Liver (tissue), 9 donors: ENCODE results near the gene LRRC4B. TPM values are rescaled to one million over a fixed set of nuclear protein-coding genes. Genes with fewer than 3 reads are reported as not detected.
"Not testable (repeated sequence)": the region's sequence is repeated elsewhere in the genome, so short reads cannot be mapped to it uniquely, and the experiment has no call there.

ENCODE experiments used
- DNase-seq: peaks from one replicate; pipeline ENCODE4 v3.0.0-alpha.2; 2017; ENCODE audit warnings: low spot score
- H3K27ac ChIP-seq, 2 donors: one replicate each; pipeline ENCODE4 v1.7.0; 2013; ENCODE audit warnings: inconsistent platforms in 2 of 2, low read length in 2 of 2, control low read depth in 1 of 2, low read depth in 1 of 2, mild to moderate bottlenecking in 1 of 2
- H3K27me3 ChIP-seq, 4 donors: one replicate each; pipeline versions ENCODE4 v1.6.1 to v1.7.0; 2013; ENCODE audit warnings: low read length in 3 of 4, inconsistent platforms in 1 of 4, mild to moderate bottlenecking in 1 of 4, moderate library complexity in 1 of 4; ENCODE audit not compliant: control insufficient read depth in 4 of 4, insufficient read depth in 4 of 4
- H3K36me3 ChIP-seq, 4 donors: one replicate each; pipeline versions ENCODE4 v1.6.1 to v1.7.0; 2013; ENCODE audit warnings: low read length in 3 of 4, mild to moderate bottlenecking in 3 of 4, low read depth in 1 of 4, moderate library complexity in 1 of 4; ENCODE audit not compliant: control insufficient read depth in 4 of 4, insufficient read depth in 3 of 4
- H3K4me1 ChIP-seq, 4 donors: one replicate each; pipeline versions ENCODE4 v1.6.1 to v1.7.0; 2013; ENCODE audit warnings: low read length in 3 of 4, mild to moderate bottlenecking in 3 of 4, moderate library complexity in 1 of 4; ENCODE audit not compliant: control insufficient read depth in 4 of 4, insufficient read depth in 4 of 4
- H3K4me3 ChIP-seq, 3 donors: one replicate each; pipeline versions ENCODE4 v1.6.1 to v1.7.0; 2013; ENCODE audit warnings: low read length in 3 of 3, control low read depth in 1 of 3, low read depth in 1 of 3, mild to moderate bottlenecking in 1 of 3
- H3K9ac ChIP-seq, 2 donors: one replicate each; pipeline ENCODE4 v1.7.0; 2013; ENCODE audit warnings: low read length in 2 of 2, mild to moderate bottlenecking in 2 of 2, moderate library complexity in 2 of 2, control low read depth in 1 of 2, low read depth in 1 of 2
- H3K9me3 ChIP-seq, 4 donors: one replicate each; pipeline versions ENCODE4 v1.6.1 to v1.7.0; 2013; ENCODE audit warnings: low read length in 3 of 4; ENCODE audit not compliant: control insufficient read depth in 4 of 4
- RXRA ChIP-seq, 2 donors: IDR thresholded peaks; 2 replicates each; pipeline ENCODE4 v1.6.1; 2017 to 2018; ENCODE audit warnings: antibody characterized with exemption in 2 of 2, mild to moderate bottlenecking in 1 of 2
- WGBS: extraction: QIAGEN DNeasy Blood & Tissue Kit; methylation state at CpG from one replicate; pipeline ENCODE4 v1.1.7; 2013; 5-methylcytosine and 5-hydroxymethylcytosine counted together
- polyA plus RNA-seq, 2 donors: library from polyadenylated mRNA; stranded (reverse) in 1 of 2; unstranded in 1 of 2; fragments of 200-250 nt in 1 of 2; fragments of >200 nt in 1 of 2; fragmentation: Nextera tagmentation in 1 of 2; extraction: Ambion mirVana in 1 of 2; gene quantifications; one replicate each; pipeline versions ENCODE4 v1.2.1 to v1.2.3, GENCODE V29; 2013 to 2015
- total RNA-seq, 2 donors: library from RNA; depleted of rRNA; stranded (reverse); fragments of >200 nt; gene quantifications; one replicate each; pipeline ENCODE4 v1.2.3, GENCODE V29; 2014
- TF ChIP-seq, protein P1 (sequence below): IDR thresholded peaks from 2 replicates; pipeline ENCODE4 v1.6.1; 2016; ENCODE audit warnings: antibody characterized with exemption
- TF ChIP-seq, protein P2 (sequence below): IDR thresholded peaks from 2 replicates; pipeline ENCODE4 v1.6.1; 2016; ENCODE audit warnings: antibody characterized with exemption
- TF ChIP-seq, protein P3 (sequence below): IDR thresholded peaks from 2 replicates; pipeline ENCODE4 v1.6.1; 2016; ENCODE audit warnings: antibody characterized with exemption
- donor health status: healthy.
- donor health status: healthy.
- donor health status: healthy.
- donor health status: healthy.
- donor health status: healthy.

LRRC4B gene, protein sequence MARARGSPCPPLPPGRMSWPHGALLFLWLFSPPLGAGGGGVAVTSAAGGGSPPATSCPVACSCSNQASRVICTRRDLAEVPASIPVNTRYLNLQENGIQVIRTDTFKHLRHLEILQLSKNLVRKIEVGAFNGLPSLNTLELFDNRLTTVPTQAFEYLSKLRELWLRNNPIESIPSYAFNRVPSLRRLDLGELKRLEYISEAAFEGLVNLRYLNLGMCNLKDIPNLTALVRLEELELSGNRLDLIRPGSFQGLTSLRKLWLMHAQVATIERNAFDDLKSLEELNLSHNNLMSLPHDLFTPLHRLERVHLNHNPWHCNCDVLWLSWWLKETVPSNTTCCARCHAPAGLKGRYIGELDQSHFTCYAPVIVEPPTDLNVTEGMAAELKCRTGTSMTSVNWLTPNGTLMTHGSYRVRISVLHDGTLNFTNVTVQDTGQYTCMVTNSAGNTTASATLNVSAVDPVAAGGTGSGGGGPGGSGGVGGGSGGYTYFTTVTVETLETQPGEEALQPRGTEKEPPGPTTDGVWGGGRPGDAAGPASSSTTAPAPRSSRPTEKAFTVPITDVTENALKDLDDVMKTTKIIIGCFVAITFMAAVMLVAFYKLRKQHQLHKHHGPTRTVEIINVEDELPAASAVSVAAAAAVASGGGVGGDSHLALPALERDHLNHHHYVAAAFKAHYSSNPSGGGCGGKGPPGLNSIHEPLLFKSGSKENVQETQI
- total RNA-seq, result 1 to 10 TPM; 1.0 to 1.1 TPM
- polyA plus RNA-seq, result under 1 TPM; 0.11 to 0.58 TPM

DNA sequence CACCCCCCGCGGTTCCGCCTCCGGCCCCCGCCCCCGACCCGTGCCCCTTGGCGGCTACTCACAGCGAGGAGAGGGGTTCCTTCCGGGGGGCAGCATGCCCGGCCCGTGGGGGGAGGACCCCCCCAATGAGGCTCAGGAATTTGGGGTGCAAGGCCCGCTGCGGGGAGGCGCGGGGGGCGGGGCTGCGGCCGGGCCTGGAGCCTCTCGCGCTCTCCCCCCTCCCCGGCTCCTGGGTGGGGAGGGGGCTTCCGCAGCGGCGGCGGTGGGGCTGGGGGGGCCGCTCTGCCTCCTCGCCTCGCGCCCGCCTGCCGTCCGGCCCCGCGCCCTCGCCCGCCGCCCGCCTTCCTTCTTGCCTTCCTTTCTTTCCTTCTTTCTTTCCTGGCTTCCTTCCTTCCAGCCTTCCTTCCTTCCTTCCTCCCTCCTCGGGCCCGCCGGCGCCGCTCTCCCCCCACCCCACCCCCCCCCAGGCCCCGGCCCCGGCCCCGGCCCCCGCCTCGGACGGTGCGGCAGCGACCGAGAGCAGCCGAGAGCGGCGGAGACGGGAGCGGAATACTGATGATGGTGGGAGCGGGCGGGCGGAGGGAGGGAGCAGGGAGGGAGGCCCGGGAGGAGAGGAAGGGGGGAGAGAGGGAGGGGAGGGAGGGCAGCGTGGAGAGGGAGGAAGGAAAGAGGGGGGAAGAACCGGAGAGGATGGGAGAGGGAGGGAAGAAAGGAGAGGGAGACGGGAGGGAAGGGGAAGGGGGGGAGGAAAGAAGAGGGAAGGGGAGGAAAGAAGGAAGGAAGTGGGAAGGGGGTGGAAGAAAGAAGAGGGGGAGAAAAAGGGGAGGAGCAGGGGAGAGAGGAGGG is at the start of gene LRRC4B:
Gene LRRC4B (minus strand): TSS at position 554 of the 846 bp plus-strand sequence. CDS start 19,597 bp downstream, outside the sequence.
- Histone ChIP-seq H3K9me3 (no peaks in the 10 kb centered on the region), H3K27ac (no peak within 1 kb of the TSS), H3K9ac (no peak within 1 kb of the TSS), H3K36me3 (no peaks in the 10 kb centered on the region), H3K27me3 (peaks cover 0 to 7% (median 6%) of the 10 kb centered on the region in 4 donors), H3K4me3 (no peak within 1 kb of the TSS), H3K4me1 (peaks cover 0 to 2% (median 0%) of the 10 kb centered on the region in 4 donors)
- 4% methylated on average over 65 of the region's 65 CpGs for WGBS
- DNase-seq, result no peak
- TF ChIP-seq, protein P1, sequence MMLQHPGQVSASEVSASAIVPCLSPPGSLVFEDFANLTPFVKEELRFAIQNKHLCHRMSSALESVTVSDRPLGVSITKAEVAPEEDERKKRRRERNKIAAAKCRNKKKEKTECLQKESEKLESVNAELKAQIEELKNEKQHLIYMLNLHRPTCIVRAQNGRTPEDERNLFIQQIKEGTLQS, result no peak

DNA sequence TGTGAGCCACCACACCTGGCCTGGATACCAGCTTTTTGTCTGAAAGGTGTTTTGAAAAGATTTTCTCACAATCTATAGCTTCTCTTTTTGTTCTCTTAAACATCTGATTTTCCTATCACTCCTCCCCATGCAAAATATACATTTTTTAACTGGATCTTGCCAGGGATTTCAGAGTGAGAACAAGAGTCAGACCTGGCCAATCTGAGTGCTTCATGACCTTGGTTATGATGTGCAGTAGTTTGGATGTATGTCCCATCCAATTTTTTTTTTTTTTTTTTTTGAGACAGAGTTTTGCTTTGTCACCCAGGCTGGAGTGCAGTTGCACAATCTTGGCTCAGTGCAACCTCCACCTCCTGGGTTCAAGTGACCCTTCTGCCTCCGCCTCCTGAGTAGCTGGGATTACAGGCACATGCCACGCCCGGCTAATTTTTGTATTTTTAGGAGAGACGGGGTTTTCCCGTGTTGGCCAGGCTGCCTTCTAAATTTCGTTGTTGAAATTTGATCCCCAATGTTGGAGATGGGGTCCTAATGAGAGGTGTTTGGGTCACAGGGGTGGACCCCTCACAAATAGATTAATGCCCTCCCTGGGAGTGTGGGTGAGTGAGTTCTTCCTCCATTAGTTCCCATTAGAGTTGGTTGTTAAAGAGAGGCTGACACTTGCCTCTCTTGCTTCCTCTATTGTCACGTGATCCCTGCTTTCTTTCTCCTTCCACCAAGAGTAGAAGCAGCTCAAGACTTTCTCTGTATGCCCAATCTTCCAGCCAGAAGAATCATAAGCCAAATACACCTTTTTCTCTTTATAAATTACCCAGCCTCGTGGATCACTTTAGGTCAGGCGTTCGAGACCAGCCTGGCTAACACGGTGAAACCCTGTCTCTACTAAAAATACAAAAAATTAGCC is 44.5 kb upstream of the LRRC4B start:
- H3K9me3 ChIP-seq, H3K9ac ChIP-seq, H3K36me3 ChIP-seq, H3K27me3 ChIP-seq, H3K4me1 ChIP-seq, H3K4me3 ChIP-seq, H3K27ac ChIP-seq, DNase-seq: not testable (repeated sequence)
- WGBS, result 80% methylated on average over 11 of the region's 11 CpGs

DNA sequence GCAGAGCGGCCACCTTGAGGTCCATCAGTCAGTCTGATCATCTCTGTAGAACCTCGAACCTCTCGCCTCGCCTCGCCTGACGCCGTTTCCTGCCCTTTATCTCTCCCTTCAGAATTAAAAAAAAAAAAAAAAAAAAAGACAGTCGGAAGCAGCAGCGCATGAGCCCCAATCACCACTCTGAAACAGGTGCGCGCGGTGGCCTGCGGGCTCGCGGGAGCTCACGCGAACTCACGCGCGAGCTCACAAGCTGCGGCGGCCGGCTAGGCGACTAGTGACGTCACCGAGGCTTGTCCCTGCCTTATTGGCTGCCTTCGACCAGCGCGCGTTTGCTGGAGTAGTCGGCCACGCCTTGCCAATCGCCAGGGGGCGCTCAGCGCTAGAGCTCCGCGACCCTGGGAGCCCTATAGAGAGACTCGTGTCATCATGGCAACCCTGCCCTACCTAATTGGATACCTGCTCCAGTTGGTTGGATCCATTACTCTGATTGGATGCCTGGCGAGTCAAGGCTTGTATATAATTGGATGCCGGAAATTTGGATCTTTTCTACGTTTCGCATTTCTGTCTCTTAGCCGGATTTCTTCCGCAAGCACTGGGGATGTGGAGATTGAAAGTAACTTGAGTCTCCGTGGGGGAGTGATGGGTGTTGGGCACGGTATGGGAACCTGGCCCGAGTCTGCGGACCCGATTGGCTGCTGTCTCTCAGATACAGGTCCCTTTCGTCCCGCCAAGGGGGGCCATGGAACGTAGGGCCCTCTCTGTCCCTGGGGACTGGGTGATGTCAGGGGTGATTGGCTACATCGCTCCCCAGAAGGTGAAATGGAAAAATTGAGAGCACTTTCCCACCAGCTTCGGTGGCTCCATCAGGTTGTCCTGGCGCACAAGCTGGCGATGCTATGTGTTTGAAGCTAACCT is 39.9 kb upstream of the LRRC4B start:
- Histone ChIP-seq H3K36me3 (no peaks in the 10 kb centered on the region), H3K27ac (no peak overlapping the region), H3K9me3 (peaks cover 0 to 4% (median 2%) of the 10 kb centered on the region in 4 donors), H3K4me1 (no peaks in the 10 kb centered on the region), H3K27me3 (peaks cover 0 to 6% (median 2%) of the 10 kb centered on the region in 4 donors), H3K4me3 (no peak overlapping the region), H3K9ac (no peak overlapping the region)
- DNase-seq, result peak; percentile 49
- WGBS, result 19% methylated on average over 56 of the region's 56 CpGs
- TF ChIP-seq, protein P2, sequence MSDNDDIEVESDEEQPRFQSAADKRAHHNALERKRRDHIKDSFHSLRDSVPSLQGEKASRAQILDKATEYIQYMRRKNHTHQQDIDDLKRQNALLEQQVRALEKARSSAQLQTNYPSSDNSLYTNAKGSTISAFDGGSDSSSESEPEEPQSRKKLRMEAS, result no peak
- TF ChIP-seq, protein P3, sequence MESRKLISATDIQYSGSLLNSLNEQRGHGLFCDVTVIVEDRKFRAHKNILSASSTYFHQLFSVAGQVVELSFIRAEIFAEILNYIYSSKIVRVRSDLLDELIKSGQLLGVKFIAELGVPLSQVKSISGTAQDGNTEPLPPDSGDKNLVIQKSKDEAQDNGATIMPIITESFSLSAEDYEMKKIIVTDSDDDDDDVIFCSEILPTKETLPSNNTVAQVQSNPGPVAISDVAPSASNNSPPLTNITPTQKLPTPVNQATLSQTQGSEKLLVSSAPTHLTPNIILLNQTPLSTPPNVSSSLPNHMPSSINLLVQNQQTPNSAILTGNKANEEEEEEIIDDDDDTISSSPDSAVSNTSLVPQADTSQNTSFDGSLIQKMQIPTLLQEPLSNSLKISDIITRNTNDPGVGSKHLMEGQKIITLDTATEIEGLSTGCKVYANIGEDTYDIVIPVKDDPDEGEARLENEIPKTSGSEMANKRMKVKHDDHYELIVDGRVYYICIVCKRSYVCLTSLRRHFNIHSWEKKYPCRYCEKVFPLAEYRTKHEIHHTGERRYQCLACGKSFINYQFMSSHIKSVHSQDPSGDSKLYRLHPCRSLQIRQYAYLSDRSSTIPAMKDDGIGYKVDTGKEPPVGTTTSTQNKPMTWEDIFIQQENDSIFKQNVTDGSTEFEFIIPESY, result no peak
- no peak for TF ChIP-seq RXRA (IDR thresholded peaks at IDR 0.05)
